Activated T-cell treated with anti-CD3 and anti-CD28 coated beads, Interleukin-2, amount 50 U/mL, for 24 hours (primary cell): Measurements from ENCODE around the gene ARID2.

ENCODE experiments used
- DNase-seq: peaks from one replicate; pipeline ENCODE4 v3.0.0-alpha.2; 2020
- H3K27ac Mint-ChIP-seq: 2 replicates; pipeline ENCODE4 v1.8.0; 2020; ENCODE audit warnings: mild to moderate bottlenecking, mixed read lengths
- H3K27me3 Mint-ChIP-seq: 2 replicates; pipeline ENCODE4 v1.8.0; 2020; ENCODE audit warnings: mixed read lengths
- H3K36me3 Mint-ChIP-seq: 2 replicates; pipeline ENCODE4 v1.8.0; 2020; ENCODE audit warnings: low read depth, mixed read lengths
- H3K4me1 Mint-ChIP-seq: 2 replicates; pipeline ENCODE4 v1.8.0; 2020; ENCODE audit warnings: low read depth, mixed read lengths
- H3K4me3 Mint-ChIP-seq: 2 replicates; pipeline ENCODE4 v1.8.0; 2020; ENCODE audit warnings: mild to moderate bottlenecking, moderate library complexity, mixed read lengths
- H3K9me3 Mint-ChIP-seq: 2 replicates; pipeline ENCODE4 v1.8.0; 2020; ENCODE audit warnings: mixed read lengths

The ARID2 gene

DNA sequence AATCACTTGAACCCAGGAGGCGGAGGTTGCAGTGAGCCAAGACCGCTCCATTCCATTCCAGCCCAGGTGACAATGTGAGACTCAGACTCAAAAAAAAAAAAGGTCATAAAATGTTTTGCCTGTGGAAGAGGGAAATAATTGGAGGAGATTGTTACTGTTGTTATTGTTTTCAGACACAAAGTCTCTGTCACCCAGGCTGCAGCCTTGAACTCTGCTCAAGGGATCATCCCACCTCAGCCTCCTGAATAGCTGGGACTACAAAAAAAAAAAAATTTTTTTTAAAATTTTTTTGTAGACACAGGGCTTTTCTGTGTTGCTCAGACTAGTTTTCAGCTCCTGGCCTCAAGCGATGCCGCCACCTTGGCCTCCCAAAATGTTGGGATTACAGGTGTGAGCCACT lies 33.9 kb downstream of the ARID2 start:
- no peaks in the 10 kb centered on the region for H3K27me3 Mint-ChIP-seq
- H3K4me3 Mint-ChIP-seq = no peak overlapping the region
- no peak for DNase-seq
- no peak overlapping the region for H3K27ac Mint-ChIP-seq
- H3K4me1 Mint-ChIP-seq = peaks cover 56% of the 10 kb centered on the region
- peaks cover 28% of the 10 kb centered on the region for H3K36me3 Mint-ChIP-seq
- no peaks in the 10 kb centered on the region for H3K9me3 Mint-ChIP-seq

DNA sequence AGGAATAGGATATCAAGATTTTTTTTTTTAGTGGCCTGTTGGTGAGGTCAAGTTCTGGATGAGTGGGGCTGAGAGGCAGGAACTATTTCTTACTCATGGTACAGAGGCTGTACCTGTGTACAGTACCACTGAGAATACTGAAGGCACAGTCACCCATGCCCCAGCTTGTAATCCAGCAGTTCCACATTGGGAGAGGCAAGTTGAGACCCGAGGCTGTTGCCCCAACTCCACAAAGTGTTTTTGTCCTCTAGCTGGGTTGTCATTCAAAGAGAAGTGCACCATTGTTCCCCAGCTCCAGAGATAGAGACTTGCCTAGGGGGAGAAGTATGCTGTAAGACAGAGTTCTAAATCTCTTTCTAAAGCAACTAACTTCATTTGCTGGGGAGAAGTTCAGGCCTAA lies 38.7 kb downstream of the ARID2 start:
- peaks cover 52% of the 10 kb centered on the region for H3K4me1 Mint-ChIP-seq
- no peak for DNase-seq
- peaks cover 6% of the 10 kb centered on the region for H3K9me3 Mint-ChIP-seq
- no peak overlapping the region for H3K4me3 Mint-ChIP-seq
- H3K27ac Mint-ChIP-seq = no peak overlapping the region
- no peaks in the 10 kb centered on the region for H3K27me3 Mint-ChIP-seq
- peaks cover 50% of the 10 kb centered on the region for H3K36me3 Mint-ChIP-seq

DNA sequence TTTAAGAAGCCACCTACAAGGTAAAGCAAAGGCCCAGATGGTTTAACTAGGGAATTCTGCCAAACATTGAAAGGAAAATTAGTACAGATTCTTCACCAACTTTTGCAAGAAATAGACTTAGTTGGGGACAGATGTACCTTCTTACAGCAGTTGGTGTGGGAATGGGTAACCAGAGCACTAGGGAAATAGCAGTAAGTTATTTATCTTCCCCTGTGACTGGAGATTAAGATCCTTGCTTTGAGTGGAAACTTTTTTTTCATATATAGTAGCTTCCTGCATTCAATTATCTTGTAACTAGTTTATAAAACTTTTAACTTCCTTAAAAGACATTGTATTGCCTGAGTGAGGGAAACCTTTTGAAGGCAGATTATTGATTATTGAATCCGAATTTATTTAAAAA lies 44.2 kb downstream of the ARID2 start:
- H3K27ac Mint-ChIP-seq = no peak overlapping the region
- peaks cover 51% of the 10 kb centered on the region for H3K4me1 Mint-ChIP-seq
- H3K4me3 Mint-ChIP-seq = no peak overlapping the region

DNA sequence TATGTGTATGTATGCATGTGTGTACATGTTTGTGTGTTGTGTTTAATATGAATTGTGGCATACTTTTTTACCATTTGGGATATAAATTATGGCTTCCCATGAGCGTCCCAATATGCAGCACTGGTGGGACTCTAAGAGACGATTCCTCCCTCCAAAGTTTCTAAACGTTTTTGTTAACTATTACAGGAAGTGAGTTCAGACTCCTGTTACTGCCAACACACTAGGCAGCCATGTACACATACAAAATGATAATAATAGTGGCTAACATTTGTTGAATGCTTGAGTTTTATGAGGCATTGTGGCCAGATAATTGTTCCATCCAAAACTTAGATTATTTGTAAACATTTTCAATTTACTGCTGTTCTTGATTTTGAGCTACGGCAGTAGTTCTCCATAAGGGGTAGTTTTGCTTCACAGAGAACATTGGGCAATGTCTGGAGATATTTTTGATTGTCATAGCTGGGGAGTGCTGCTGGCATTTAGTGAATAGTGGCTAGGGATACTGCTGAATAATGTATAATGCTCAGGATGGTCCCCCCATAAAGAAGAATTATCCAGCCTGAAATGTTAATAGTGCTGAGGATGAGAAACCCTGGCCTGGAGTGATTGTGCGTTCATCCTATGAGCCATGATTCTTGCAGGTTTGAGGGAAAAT lies 45.1 kb downstream of the ARID2 start:
- no peak overlapping the region for H3K27ac Mint-ChIP-seq

More for the DNA sequence above, 44.2 kb downstream of the ARID2 start:
- Mint-ChIP-seq H3K36me3 (peaks cover 23% of the 10 kb centered on the region), H3K9me3 (peaks cover 6% of the 10 kb centered on the region), H3K27me3 (no peaks in the 10 kb centered on the region)
- no peak for DNase-seq

DNA sequence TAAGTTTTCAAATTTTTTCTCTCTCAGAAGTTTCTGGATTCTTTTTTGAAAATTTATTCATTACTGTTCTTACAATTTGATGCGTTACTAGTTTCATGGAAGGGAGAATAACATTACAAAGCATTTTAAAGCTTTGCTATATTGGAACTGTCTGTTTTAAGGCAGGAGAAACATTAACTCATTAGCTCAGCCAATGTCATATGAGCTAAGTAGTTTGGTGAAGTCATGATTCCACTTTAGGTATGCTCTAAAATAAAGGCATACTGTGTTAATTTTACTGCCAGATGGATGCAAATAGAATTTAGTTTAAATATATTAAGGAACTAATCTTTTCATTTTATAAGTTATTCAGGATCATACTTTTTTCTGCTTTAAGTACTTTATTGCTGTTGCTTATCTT lies 46.0 kb downstream of the ARID2 start:
- Mint-ChIP-seq H3K4me3 (no peak overlapping the region), H3K27ac (no peak overlapping the region), H3K9me3 (no peaks in the 10 kb centered on the region), H3K27me3 (no peaks in the 10 kb centered on the region), H3K4me1 (peaks cover 41% of the 10 kb centered on the region), H3K36me3 (peaks cover 8% of the 10 kb centered on the region)
- no peak for DNase-seq

More for the DNA sequence above, 45.1 kb downstream of the ARID2 start:
- Mint-ChIP-seq H3K4me3 (no peak overlapping the region), H3K4me1 (peaks cover 47% of the 10 kb centered on the region), H3K9me3 (peaks cover 1% of the 10 kb centered on the region), H3K36me3 (peaks cover 14% of the 10 kb centered on the region), H3K27me3 (no peaks in the 10 kb centered on the region)
- DNase-seq = no peak

DNA sequence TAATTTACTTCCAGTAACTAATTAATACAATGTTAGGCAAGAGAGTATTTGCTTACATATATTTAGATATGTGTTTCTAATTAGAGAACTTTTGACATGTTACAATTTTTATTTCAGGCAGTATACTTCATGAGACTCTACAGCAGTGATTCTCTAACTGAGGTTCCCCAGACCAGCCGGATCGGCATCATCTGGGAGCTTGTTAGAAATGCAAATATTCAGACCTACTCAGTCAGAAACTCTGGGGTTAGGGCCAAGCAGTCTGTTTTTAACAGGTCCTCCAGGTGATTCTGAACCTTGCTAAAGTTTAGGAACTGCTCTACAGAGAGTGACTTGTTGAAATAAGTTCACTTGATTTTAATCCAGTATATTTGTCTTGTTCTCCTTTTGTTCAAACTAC lies 46.5 kb downstream of the ARID2 start:
- Mint-ChIP-seq H3K36me3 (peaks cover 7% of the 10 kb centered on the region), H3K4me3 (no peak overlapping the region), H3K27me3 (no peaks in the 10 kb centered on the region), H3K4me1 (peaks cover 38% of the 10 kb centered on the region), H3K9me3 (no peaks in the 10 kb centered on the region), H3K27ac (no peak overlapping the region)
- no peak for DNase-seq

DNA sequence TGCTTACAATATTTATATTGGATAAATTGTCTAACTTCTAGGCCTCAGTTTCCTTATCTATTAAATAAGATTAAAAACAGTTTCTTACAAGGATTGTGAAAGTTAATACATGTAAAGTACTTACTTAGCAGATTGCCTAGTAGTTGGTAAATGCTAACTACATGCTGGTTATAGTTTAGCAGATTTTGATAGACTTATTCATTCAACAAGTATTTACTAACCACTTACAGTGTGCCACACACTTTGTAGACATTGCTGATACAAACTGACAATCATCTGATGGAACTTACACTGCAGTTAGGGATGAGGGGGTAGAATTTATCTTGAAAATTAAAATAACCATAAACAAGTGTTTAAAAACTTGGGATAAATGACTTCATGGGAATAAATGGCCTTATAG lies 50.4 kb downstream of the ARID2 start:
- H3K4me3 Mint-ChIP-seq = no peak overlapping the region
- no peaks in the 10 kb centered on the region for H3K27me3 Mint-ChIP-seq
- peaks cover 15% of the 10 kb centered on the region for H3K4me1 Mint-ChIP-seq
- H3K9me3 Mint-ChIP-seq = no peaks in the 10 kb centered on the region
- no peak for DNase-seq
- H3K36me3 Mint-ChIP-seq = peaks cover 8% of the 10 kb centered on the region
- H3K27ac Mint-ChIP-seq = no peak overlapping the region

DNA sequence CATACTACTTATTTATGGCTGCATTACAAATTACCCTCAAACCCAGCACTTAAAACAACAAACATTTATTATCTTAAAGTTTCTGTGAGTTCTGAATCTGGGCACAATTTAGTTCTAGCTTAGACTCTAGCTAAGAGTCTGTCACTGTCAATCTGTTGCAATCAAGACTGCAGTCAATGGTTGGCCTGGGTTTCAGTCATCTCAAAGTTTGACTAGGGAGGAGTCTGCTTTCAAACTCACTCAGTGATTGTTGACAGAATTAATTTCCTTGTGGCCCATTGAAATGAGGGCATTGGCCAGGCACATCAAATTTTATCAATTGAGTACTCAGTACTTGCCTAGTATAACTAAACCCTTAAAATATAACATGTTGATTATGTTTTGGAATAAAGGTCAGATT lies 51.6 kb downstream of the ARID2 start:
- Mint-ChIP-seq H3K36me3 (peaks cover 8% of the 10 kb centered on the region), H3K4me3 (no peak overlapping the region), H3K27ac (no peak overlapping the region), H3K4me1 (peaks cover 9% of the 10 kb centered on the region), H3K9me3 (no peaks in the 10 kb centered on the region), H3K27me3 (no peaks in the 10 kb centered on the region)
- no peak for DNase-seq

DNA sequence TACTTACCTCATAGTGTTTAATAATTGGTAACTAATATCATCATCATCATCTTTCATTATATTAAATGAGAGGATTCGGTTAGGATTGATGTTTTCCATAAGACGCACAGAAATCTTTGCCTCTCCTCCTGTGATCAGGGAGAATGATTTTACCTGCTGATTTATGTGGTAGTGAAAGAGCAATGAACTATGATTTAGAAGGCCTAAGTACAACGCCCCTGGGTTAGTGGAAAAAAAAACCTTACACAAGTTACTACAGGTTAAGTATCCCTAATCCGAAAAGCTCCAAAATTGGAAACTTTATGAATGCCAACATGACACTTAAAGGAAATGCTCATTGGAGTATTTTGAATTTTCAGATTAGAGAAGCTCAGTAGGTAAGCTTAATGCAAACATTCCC lies 55.8 kb downstream of the ARID2 start:
- H3K4me3 Mint-ChIP-seq = no peak overlapping the region
- H3K9me3 Mint-ChIP-seq = no peaks in the 10 kb centered on the region
- H3K27me3 Mint-ChIP-seq = no peaks in the 10 kb centered on the region
- H3K4me1 Mint-ChIP-seq = peaks cover 18% of the 10 kb centered on the region
- no peak for DNase-seq
- peaks cover 2% of the 10 kb centered on the region for H3K36me3 Mint-ChIP-seq
- H3K27ac Mint-ChIP-seq = no peak overlapping the region

DNA sequence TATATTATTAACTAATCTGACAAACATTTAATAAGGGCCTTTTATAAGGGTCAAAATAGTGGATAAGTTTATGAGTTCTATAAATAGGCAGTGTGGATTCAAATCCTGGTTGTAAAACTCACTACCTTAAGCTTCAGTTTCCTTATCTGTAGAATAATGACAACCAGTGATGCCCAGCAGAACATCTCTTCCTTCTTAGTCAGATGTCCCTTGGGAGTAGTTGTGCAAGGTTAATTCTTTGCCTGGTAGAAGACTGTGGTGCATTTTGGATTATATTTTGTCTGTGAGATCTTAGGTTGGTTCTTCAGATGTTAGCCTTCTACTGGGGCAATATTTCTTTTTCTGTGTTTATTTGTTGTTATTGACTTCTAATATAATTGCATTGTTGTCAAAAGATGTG lies 59.5 kb downstream of the ARID2 start:
- Mint-ChIP-seq H3K27me3 (no peaks in the 10 kb centered on the region), H3K27ac (no peak overlapping the region), H3K4me1 (peaks cover 27% of the 10 kb centered on the region), H3K36me3 (peaks cover 3% of the 10 kb centered on the region), H3K4me3 (no peak overlapping the region), H3K9me3 (no peaks in the 10 kb centered on the region)
- no peak for DNase-seq

DNA sequence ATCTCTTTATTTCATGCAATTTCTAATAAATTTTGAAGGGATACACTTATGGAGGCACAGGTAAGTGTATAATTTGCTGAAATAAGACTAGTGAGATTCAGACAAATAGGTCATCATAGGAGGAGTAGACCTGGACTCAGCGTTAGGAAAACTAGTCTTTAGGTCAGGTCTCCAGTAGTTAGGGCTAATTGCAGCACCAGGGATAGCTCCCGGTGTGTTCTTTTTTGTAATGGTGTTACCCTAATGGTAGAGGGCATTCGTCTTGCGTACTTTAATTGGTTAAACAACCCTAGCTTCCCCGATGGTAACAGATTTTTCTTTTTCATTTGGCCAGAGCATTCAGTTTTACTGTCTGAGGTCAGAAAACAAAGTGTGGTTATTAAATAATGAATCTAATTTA lies 64.9 kb downstream of the ARID2 start:
- H3K27ac Mint-ChIP-seq = no peak overlapping the region
- no peaks in the 10 kb centered on the region for H3K27me3 Mint-ChIP-seq
- no peak for DNase-seq
- H3K4me3 Mint-ChIP-seq = no peak overlapping the region
- peaks cover 23% of the 10 kb centered on the region for H3K36me3 Mint-ChIP-seq
- H3K4me1 Mint-ChIP-seq = peaks cover 18% of the 10 kb centered on the region
- H3K9me3 Mint-ChIP-seq = no peaks in the 10 kb centered on the region

DNA sequence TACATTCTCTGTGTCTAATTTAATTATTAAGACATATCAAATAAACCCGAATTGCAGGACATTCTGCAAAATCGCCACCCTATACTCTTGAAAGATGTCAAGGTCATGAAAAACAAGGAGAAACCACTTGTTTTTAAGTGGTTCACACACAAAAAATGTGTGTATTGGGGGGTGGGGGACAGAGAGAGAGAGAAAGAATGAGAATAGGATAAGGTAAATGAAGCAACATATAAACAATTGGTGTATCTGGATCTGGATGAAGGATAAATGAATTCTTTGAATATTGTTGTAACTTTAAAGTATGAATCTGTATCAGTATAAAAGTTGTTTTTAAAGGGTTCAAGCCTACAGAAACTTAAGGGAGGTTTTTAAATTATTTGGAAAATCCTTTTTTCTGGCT lies 72.1 kb downstream of the ARID2 start:
- Mint-ChIP-seq H3K27me3 (no peaks in the 10 kb centered on the region), H3K27ac (no peak overlapping the region), H3K9me3 (no peaks in the 10 kb centered on the region), H3K36me3 (peaks cover 32% of the 10 kb centered on the region), H3K4me3 (no peak overlapping the region), H3K4me1 (peaks cover 41% of the 10 kb centered on the region)
- DNase-seq = no peak

DNA sequence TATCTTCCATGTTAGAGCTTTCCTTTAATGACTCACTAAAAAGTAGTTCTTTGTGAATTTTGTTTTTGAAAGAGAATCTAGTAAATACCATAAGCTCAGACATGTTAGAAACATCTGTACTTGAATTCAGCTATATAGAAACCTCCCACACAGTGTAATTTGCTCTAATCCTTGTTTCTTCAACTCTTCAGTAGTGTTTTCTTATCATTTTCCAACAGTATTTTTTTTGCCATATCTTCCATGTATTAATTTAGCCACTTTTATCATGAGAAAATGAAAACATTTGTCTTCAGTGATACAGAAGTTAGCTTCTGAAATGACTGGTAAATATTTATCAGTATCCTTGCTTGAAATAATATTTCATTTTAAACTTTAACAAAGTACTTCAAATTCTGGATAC lies 73.6 kb downstream of the ARID2 start:
- no peak for DNase-seq
- Mint-ChIP-seq H3K36me3 (peaks cover 32% of the 10 kb centered on the region), H3K27ac (no peak overlapping the region), H3K9me3 (no peaks in the 10 kb centered on the region), H3K4me3 (no peak overlapping the region), H3K4me1 (peaks cover 47% of the 10 kb centered on the region), H3K27me3 (no peaks in the 10 kb centered on the region)

DNA sequence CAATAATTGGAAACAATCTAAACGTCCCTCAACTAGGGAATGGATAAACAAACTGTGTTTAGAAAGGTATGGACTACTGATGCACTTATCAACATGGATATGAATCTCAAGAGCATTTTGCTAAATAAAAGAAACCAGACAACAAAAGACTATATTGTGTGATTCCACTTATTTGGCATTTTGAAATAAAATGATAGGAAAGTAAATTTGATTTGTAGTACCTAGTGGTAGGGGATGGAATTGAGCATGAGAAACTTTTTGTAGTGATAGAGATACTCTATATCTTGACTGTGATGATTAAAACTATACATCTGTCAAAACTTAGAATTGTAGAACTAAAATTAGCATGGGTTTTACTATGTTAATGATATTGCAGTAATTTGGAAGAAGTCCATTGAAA lies 87.1 kb downstream of the ARID2 start:
- Mint-ChIP-seq H3K36me3 (peaks cover 71% of the 10 kb centered on the region), H3K9me3 (no peaks in the 10 kb centered on the region), H3K4me1 (no peaks in the 10 kb centered on the region), H3K27me3 (no peaks in the 10 kb centered on the region), H3K27ac (no peak overlapping the region), H3K4me3 (no peak overlapping the region)
- DNase-seq = no peak

DNA sequence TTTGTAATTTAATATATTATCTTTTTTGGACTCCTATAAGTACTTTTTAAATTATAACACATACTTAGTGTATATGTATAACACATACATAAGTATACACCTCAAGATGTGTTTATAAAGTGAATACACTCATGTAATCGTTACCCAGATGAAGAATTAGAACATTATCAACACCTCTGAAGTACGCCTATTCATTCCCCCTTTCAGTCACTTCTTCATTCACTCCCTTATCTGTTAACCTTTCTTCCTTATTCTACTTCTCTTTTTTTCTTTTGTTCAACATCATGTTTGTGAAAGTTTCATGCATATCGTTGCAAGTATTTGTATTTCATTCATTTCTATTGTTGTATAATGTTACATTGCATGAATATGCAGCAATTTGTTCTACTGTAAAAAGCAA lies 98.5 kb downstream of the ARID2 start:
- H3K27ac Mint-ChIP-seq = no peak overlapping the region
- no peak for DNase-seq
- no peaks in the 10 kb centered on the region for H3K4me1 Mint-ChIP-seq
- peaks cover 4% of the 10 kb centered on the region for H3K9me3 Mint-ChIP-seq
- H3K4me3 Mint-ChIP-seq = no peak overlapping the region
- H3K27me3 Mint-ChIP-seq = no peaks in the 10 kb centered on the region
- H3K36me3 Mint-ChIP-seq = peaks cover 77% of the 10 kb centered on the region

DNA sequence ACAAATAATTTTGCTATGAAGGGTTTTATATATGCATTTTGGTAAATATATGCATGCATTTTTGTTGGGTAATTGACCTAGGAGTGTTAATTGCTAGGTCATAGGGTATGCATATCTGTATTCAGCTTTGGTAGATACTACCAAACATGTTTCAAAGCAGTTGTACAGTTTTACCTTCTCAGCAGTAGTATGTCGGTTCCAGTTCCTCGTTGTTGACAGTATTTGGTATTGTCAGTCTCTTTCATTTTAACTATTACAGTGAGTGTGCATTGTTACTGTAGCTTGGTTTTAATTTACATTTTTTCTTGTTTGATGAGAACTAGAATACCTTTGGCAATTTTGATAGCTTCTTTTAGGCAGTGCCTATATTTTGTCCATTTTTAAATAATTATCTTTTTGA lies 98.9 kb downstream of the ARID2 start:
- DNase-seq = no peak
- Mint-ChIP-seq H3K9me3 (peaks cover 4% of the 10 kb centered on the region), H3K27me3 (no peaks in the 10 kb centered on the region), H3K4me3 (no peak overlapping the region), H3K36me3 (peaks cover 74% of the 10 kb centered on the region), H3K27ac (no peak overlapping the region), H3K4me1 (no peaks in the 10 kb centered on the region)
